ENCODE measurements around the gene FGD2. TPM values are rescaled to one million over a fixed set of nuclear protein-coding genes. Genes with fewer than 3 reads are reported as not detected.

Gene FGD2
- total and polyA plus RNA-seq, 10 of the 15 experiments (the other 5 are each of a cell fraction or from before 2014, with no cell fraction given) = 5.2 to 88.1 (median 33.2) TPM

GRCh38 chr6:37027036-37027720 is 21.7 kb downstream of the FGD2 start:
- WGBS (ENCODE audit: insufficient coverage, insufficient replicate concordance, low lambda C conversion rate, missing lambda C conversion rate) = 88% methylated on average over 13 of the region's 15 CpGs
- Histone ChIP-seq H3K4me1 (ENCODE audit: control insufficient read depth, insufficient read depth, low read length) (no peaks in the 10 kb centered on the region), H4K20me1 (ENCODE audit: control insufficient read depth, insufficient read depth) (no peaks in the 10 kb centered on the region), H3K27me3 (replicated peaks in 1 of 2; ENCODE audit: control insufficient read depth in 2 of 2, insufficient read depth in 2 of 2, low read length in 1 of 2) (no peaks in the 10 kb centered on the region), H3K4me3 (no peak overlapping the region), H3K27ac (ENCODE audit: control insufficient read depth, insufficient read depth) (no peak overlapping the region), H2AFZ (ENCODE audit: control insufficient read depth, low read depth, low read length) (no peak overlapping the region), H3K9me3 (replicated peaks; ENCODE audit: control insufficient read depth, insufficient read depth, low read length) (no peaks in the 10 kb centered on the region; the same call in 2 of the 3 replicates), H3K9ac (ENCODE audit: control insufficient read depth, insufficient read depth, low read length) (no peak overlapping the region), H3K36me3 (ENCODE audit: control insufficient read depth in 2 of 2, insufficient read depth in 2 of 2, low read length in 1 of 2) (peaks cover 6 to 8% of the 10 kb centered on the region in 2 experiments), H3K79me2 (ENCODE audit: control insufficient read depth, insufficient read depth, low read length) (no peaks in the 10 kb centered on the region), H3K4me2 (ENCODE audit: control insufficient read depth, insufficient read depth) (no peak overlapping the region)
- ChIA-PET CTCF (interaction anchor here (0.6 to 6.4 kb wide), 7 partner anchors 9 to 187 kb away, joined by 3 to 76 read pairs (median 8); partner anchors contain the start of gene PIM1), SMC1A (ENCODE audit: uncharacterized antibody, unreplicated experiment) (interaction anchor here (0.5 to 6.3 kb wide), 4 partner anchors 9 to 182 kb away, joined by 3 to 41 read pairs (median 12); no protein-coding TSS in a partner anchor), RAD21 (ENCODE audit: unreplicated experiment) (interaction anchor here (1.1 to 4.7 kb wide), 5 partner anchors 9 to 183 kb away, joined by 4 to 31 read pairs (median 6); no protein-coding TSS in a partner anchor), POLR2A (no interaction called here)
- FAIRE-seq = no peak
- intact Hi-C loops (cut with micrococcal nuclease; ENCODE audit: unreplicated experiment) (no loop called here), in situ Hi-C loops (cut with MboI) (loop anchor here (10.0 kb wide), 2 partner anchors 148 to 178 kb away; partner anchors contain the start of gene PIM1)
- BruUV-seq (replicated peaks) = no TSS peak
- no peak for ATAC-seq
- no peak for DNase-seq (ENCODE audit: low read depth, low spot score)
- TF ChIP-seq TBL1XR1 (IDR thresholded peaks at IDR 0.05; ENCODE audit: low read depth, low read length) (no peak), DPF2 (IDR thresholded peaks at IDR 0.05) (no peak), MXI1 (IDR thresholded peaks at IDR 0.05; ENCODE audit: low read depth, low read length) (no peak), RUNX3 (IDR thresholded peaks at IDR 0.05; ENCODE audit: low read length) (no peak), NRF1 (conservative IDR thresholded peaks at IDR 0.05; ENCODE audit: low read depth, low read length) (no peak), HDAC6 (IDR thresholded peaks at IDR 0.05; ENCODE audit: unreplicated experiment) (no peak), BMI1 (IDR thresholded peaks at IDR 0.05; ENCODE audit: borderline replicate concordance) (no peak), PRDM15 (CRISPR knock-in tag; IDR thresholded peaks at IDR 0.05) (no peak), MTA2 (IDR thresholded peaks at IDR 0.05; ENCODE audit: low read depth) (no peak), EED (IDR thresholded peaks at IDR 0.05; ENCODE audit: low read depth) (no peak), ZNF274 (IDR thresholded peaks at IDR 0.05; ENCODE audit: insufficient read depth, insufficient read length) (no peak), ZNF207 (IDR thresholded peaks at IDR 0.05; ENCODE audit: borderline replicate concordance) (no peak)
- TF ChIP-seq, protein P1, sequence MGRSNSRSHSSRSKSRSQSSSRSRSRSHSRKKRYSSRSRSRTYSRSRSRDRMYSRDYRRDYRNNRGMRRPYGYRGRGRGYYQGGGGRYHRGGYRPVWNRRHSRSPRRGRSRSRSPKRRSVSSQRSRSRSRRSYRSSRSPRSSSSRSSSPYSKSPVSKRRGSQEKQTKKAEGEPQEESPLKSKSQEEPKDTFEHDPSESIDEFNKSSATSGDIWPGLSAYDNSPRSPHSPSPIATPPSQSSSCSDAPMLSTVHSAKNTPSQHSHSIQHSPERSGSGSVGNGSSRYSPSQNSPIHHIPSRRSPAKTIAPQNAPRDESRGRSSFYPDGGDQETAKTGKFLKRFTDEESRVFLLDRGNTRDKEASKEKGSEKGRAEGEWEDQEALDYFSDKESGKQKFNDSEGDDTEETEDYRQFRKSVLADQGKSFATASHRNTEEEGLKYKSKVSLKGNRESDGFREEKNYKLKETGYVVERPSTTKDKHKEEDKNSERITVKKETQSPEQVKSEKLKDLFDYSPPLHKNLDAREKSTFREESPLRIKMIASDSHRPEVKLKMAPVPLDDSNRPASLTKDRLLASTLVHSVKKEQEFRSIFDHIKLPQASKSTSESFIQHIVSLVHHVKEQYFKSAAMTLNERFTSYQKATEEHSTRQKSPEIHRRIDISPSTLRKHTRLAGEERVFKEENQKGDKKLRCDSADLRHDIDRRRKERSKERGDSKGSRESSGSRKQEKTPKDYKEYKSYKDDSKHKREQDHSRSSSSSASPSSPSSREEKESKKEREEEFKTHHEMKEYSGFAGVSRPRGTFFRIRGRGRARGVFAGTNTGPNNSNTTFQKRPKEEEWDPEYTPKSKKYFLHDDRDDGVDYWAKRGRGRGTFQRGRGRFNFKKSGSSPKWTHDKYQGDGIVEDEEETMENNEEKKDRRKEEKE (IDR thresholded peaks at IDR 0.05) = no peak
- TF ChIP-seq, protein P2, sequence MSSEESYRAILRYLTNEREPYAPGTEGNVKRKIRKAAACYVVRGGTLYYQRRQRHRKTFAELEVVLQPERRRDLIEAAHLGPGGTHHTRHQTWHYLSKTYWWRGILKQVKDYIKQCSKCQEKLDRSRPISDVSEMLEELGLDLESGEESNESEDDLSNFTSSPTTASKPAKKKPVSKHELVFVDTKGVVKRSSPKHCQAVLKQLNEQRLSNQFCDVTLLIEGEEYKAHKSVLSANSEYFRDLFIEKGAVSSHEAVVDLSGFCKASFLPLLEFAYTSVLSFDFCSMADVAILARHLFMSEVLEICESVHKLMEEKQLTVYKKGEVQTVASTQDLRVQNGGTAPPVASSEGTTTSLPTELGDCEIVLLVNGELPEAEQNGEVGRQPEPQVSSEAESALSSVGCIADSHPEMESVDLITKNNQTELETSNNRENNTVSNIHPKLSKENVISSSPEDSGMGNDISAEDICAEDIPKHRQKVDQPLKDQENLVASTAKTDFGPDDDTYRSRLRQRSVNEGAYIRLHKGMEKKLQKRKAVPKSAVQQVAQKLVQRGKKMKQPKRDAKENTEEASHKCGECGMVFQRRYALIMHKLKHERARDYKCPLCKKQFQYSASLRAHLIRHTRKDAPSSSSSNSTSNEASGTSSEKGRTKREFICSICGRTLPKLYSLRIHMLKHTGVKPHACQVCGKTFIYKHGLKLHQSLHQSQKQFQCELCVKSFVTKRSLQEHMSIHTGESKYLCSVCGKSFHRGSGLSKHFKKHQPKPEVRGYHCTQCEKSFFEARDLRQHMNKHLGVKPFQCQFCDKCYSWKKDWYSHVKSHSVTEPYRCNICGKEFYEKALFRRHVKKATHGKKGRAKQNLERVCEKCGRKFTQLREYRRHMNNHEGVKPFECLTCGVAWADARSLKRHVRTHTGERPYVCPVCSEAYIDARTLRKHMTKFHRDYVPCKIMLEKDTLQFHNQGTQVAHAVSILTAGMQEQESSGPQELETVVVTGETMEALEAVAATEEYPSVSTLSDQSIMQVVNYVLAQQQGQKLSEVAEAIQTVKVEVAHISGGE (CRISPR knock-in tag; IDR thresholded peaks at IDR 0.05) = no peak
